Panc1 (cell line): Measurements from ENCODE around the gene DOCK4. TPM values are rescaled to one million over a fixed set of nuclear protein-coding genes. Genes with fewer than 3 reads are reported as not detected.
"Not testable (repeated sequence)": the region's sequence is repeated elsewhere in the genome, so short reads cannot be mapped to it uniquely, and the experiment has no call there.

Source experiments
- ATAC-seq: fragments of 200-7000 bp; cut with Tn5 transposase; 2 replicates; pipeline ENCODE4 v1.9.1; 2020; ENCODE audit warnings: mild to moderate bottlenecking, moderate library complexity
- BruUV-seq: library from RNA; stranded (reverse); fragments of 400-500 nt; replicated peaks from 2 replicates; lab custom pipeline; 2021; lab: Mats Ljungman, UMichigan
- CTCF ChIA-PET: fragments of 300-600 bp; sonication (Branson Sonifier 250); formaldehyde crosslinking; loops from one replicate; lab custom pipeline; 2022; ENCODE audit warnings: antibody characterized with exemption; lab: Charles Lee
- POLR2A ChIA-PET: fragments of 300-600 bp; sonication (Branson Sonifier 250); formaldehyde crosslinking; loops from one replicate; lab custom pipeline; 2022; ENCODE audit warnings: antibody characterized with exemption; lab: Charles Lee
- DNase-seq: peaks from one replicate; pipeline ENCODE4 v3.0.0-alpha.2; 2010; ENCODE audit warnings: low read depth, low spot score
- H3K27ac ChIP-seq: 2 replicates; pipeline ENCODE4 v1.5.1; 2011; ENCODE audit warnings: mild to moderate bottlenecking, low read length, inconsistent platforms
- H3K27me3 ChIP-seq: fragments of 200-500 bp; sonication (Bioruptor generic); 2 replicates; pipeline ENCODE4 v1.6.0; 2014; ENCODE audit warnings: low read length, inconsistent platforms; ENCODE audit not compliant: control insufficient read depth, insufficient read depth
- H3K36me3 ChIP-seq: fragments of 200-500 bp; sonication (Bioruptor generic); 2 replicates; pipeline ENCODE4 v1.5.1; 2014; ENCODE audit warnings: inconsistent platforms, mild to moderate bottlenecking, low read length, moderate library complexity; ENCODE audit not compliant: control insufficient read depth, insufficient read depth
- H3K4me1 ChIP-seq: 2 replicates; pipeline ENCODE4 v1.5.1; 2011; ENCODE audit warnings: inconsistent platforms, mild to moderate bottlenecking, low read length, moderate library complexity; ENCODE audit not compliant: control insufficient read depth, insufficient read depth
- H3K4me3 ChIP-seq, 2 experiments: 2 replicates each; pipeline ENCODE4 v1.5.1; 2011 to 2012; ENCODE audit warnings: low read depth in 2 of 2, low read length in 2 of 2, mild to moderate bottlenecking in 2 of 2, inconsistent platforms in 1 of 2, moderate library complexity in 1 of 2
- H3K9me3 ChIP-seq: fragments of 200-500 bp; sonication (Bioruptor generic); 2 replicates; pipeline ENCODE4 v1.5.1; 2014; ENCODE audit warnings: low read depth, mild to moderate bottlenecking, inconsistent platforms, low read length, moderate library complexity; ENCODE audit not compliant: control insufficient read depth, insufficient read depth
- CTCF ChIP-seq: fragments of 450-650 bp; IDR thresholded peaks from 2 replicates; pipeline ENCODE4 v1.5.1; 2017; ENCODE audit warnings: mild to moderate bottlenecking
- POLR2AphosphoS5 ChIP-seq: IDR thresholded peaks from 2 replicates; pipeline ENCODE4 v1.6.1; 2012; ENCODE audit warnings: mild to moderate bottlenecking, low read depth, low read length, moderate library complexity
- REST ChIP-seq, 2 experiments: IDR thresholded peaks; 2 replicates each; pipeline ENCODE4 v1.6.1; 2011 to 2012; ENCODE audit warnings: low read depth in 2 of 2, control low read depth in 1 of 2, low read length in 1 of 2, mild to moderate bottlenecking in 1 of 2, moderate library complexity in 1 of 2; ENCODE audit not compliant: insufficient read depth in 1 of 2
- SIN3A ChIP-seq: IDR thresholded peaks from 2 replicates; pipeline ENCODE4 v1.6.1; 2012; ENCODE audit warnings: low read depth, mild to moderate bottlenecking, low read length, moderate library complexity, borderline replicate concordance; ENCODE audit not compliant: insufficient read depth
- TCF7L2 ChIP-seq: IDR thresholded peaks from 2 replicates; pipeline ENCODE4 v1.6.1; 2011; ENCODE audit warnings: mild to moderate bottlenecking, low read depth, low read length, inconsistent platforms
- in situ Hi-C: cut with HindIII; loops from 2 replicates; pipeline ENCODE4 v1.10.0; 2016; ENCODE audit warnings: low sequenced_read_pairs, low pct_unique_long_range_greater_than_20kb
- intact Hi-C: fragments of 100-400 bp; cut with micrococcal nuclease; formaldehyde crosslinking; loops from one replicate; pipeline ENCODE4 v1.10.0; 2022; ENCODE audit not compliant: unreplicated experiment
- total RNA-seq: library from RNA; stranded (reverse); gene quantifications from one replicate; pipeline ENCODE4 v1.2.1, GENCODE V29; 2021; ENCODE audit not compliant: unreplicated experiment

Gene DOCK4
- total RNA-seq, 1 experiment from 2014 or later, result 10.8 TPM

DNA sequence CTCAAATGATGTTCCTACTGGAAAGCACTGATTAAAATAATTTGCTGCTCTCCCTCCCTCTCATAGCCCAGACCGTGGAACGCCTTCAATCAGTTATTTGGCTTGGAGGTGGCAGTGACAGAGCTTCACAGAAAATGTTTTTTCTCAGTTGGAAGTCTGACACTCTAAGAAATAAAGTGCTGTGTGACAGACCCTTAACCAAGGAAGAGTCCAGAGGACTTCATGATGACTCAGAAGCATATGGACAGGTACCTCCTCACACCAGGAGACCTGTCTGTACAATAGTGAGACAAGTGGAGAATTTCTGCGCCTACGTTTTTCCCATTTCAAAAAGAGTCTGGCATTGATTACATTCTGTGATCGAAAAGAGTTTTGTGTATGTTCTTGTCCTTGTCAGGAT, 295.5 kb downstream of the DOCK4 start:
- CTCF ChIA-PET, result no interaction called here
- in situ Hi-C loops, result no loop called here

DNA sequence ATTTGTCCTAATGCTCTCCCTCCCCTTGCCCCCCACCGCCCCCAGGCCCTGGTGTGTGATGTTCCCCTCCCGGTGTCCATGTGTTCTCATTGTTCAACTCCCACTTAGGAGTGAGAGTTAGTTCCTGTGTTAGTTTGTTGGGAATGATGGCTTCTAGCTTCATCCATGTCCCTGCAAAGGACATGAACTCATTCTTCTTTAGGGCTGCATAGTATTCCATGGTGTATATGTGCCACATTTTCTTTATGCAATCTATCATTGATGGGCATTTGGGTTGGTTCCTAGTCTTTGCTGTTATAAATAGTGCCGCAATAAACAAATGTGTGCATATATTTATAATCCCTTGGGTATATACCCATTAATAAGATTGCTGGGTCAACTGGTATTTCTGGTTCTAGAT, 297.5 kb downstream of the DOCK4 start:
- H3K27ac ChIP-seq, BruUV-seq, CTCF ChIA-PET, H3K27me3 ChIP-seq, H3K9me3 ChIP-seq, H3K4me3 ChIP-seq, in situ Hi-C loops, DNase-seq, POLR2A ChIA-PET, H3K4me1 ChIP-seq, ATAC-seq, H3K36me3 ChIP-seq, intact Hi-C loops: not testable (repeated sequence)

More for the DNA sequence above, 295.5 kb downstream of the DOCK4 start:
- no peaks in the 10 kb centered on the region for H3K36me3 ChIP-seq
- no peaks in the 10 kb centered on the region for H3K27me3 ChIP-seq
- H3K27ac ChIP-seq, result no peak overlapping the region
- DNase-seq, result no peak
- no peak for TF ChIP-seq CTCF
- TF ChIP-seq TCF7L2, result no peak
- no peak for TF ChIP-seq REST (IDR thresholded peaks at IDR 0.05; ENCODE audit: insufficient read depth in 1 of 2, low read depth in 2 of 2, low read length in 1 of 2)
- TF ChIP-seq POLR2AphosphoS5, result no peak
- no peak for TF ChIP-seq SIN3A
- POLR2A ChIA-PET, result interaction anchor here (0.7 kb wide), 1 partner anchor 53 kb away, joined by 3 read pairs; no protein-coding TSS in a partner anchor
- no peak for ATAC-seq
- no TSS peak for BruUV-seq
- intact Hi-C loops, result no loop called here
- no peaks in the 10 kb centered on the region for H3K4me1 ChIP-seq
- no peaks in the 10 kb centered on the region for H3K9me3 ChIP-seq
- H3K4me3 ChIP-seq, result no peak overlapping the region

- no peaks in the 10 kb centered on the region for H3K27me3 ChIP-seq
- CTCF ChIA-PET, result no interaction called here
- H3K4me3 ChIP-seq, result no peak overlapping the region
- no peaks in the 10 kb centered on the region for H3K9me3 ChIP-seq
- intact Hi-C loops, result no loop called here
- no peaks in the 10 kb centered on the region for H3K36me3 ChIP-seq
- H3K4me1 ChIP-seq, result no peaks in the 10 kb centered on the region
- ATAC-seq, result no peak
- no peak overlapping the region for H3K27ac ChIP-seq
- POLR2A ChIA-PET, result no interaction called here
- TF ChIP-seq SIN3A (no peak), REST (IDR thresholded peaks at IDR 0.05; ENCODE audit: insufficient read depth in 1 of 2, low read depth in 2 of 2, low read length in 1 of 2) (no peak), TCF7L2 (no peak), CTCF (no peak), POLR2AphosphoS5 (no peak)
- in situ Hi-C loops, result no loop called here
- no peak for DNase-seq
- no TSS peak for BruUV-seq
Measured at GRCh38 chr7:111903797-111904196, 302.4 kb downstream of the DOCK4 start.
